Endothelial cell (in vitro differentiated cells): ENCODE measurements around the gene MATK. TPM values are rescaled to one million over a fixed set of nuclear protein-coding genes. Genes with fewer than 3 reads are reported as not detected.
"Not testable (repeated sequence)": the region's sequence is repeated elsewhere in the genome, so short reads cannot be mapped to it uniquely, and the experiment has no call there.

Experiments used
- DNase-seq: peaks from one replicate; pipeline ENCODE4 v3.0.0; 2021; ENCODE audit warnings: low spot score
- H3K27ac Mint-ChIP-seq: one replicate; pipeline ENCODE4 v1.8.0; 2021; ENCODE audit warnings: mixed read lengths, inconsistent platforms; ENCODE audit not compliant: unreplicated experiment
- H3K27me3 Mint-ChIP-seq: one replicate; pipeline ENCODE4 v1.8.0; 2021; ENCODE audit warnings: mild to moderate bottlenecking, moderate library complexity, mixed read lengths, inconsistent platforms; ENCODE audit not compliant: unreplicated experiment
- H3K36me3 Mint-ChIP-seq: one replicate; pipeline ENCODE4 v1.8.0; 2021; ENCODE audit warnings: mild to moderate bottlenecking, low read depth, mixed read lengths, inconsistent platforms; ENCODE audit not compliant: unreplicated experiment
- H3K4me1 Mint-ChIP-seq: one replicate; pipeline ENCODE4 v1.8.0; 2021; ENCODE audit warnings: mild to moderate bottlenecking, mixed read lengths, inconsistent platforms; ENCODE audit not compliant: unreplicated experiment
- H3K4me3 Mint-ChIP-seq: one replicate; pipeline ENCODE4 v1.8.0; 2021; ENCODE audit warnings: mild to moderate bottlenecking, mixed read lengths, inconsistent platforms; ENCODE audit not compliant: unreplicated experiment
- H3K9me3 Mint-ChIP-seq: one replicate; pipeline ENCODE4 v1.8.0; 2021; ENCODE audit warnings: mixed read lengths, inconsistent platforms; ENCODE audit not compliant: unreplicated experiment
- CTCF ChIP-seq: fragments of 200-600 bp; sonication (generic); IDR thresholded peaks from one replicate; pipeline ENCODE4 v1.5.0; 2021; ENCODE audit warnings: antibody characterized with exemption; ENCODE audit not compliant: unreplicated experiment
- total RNA-seq: library from RNA; stranded (reverse); fragmentation: NEBNext Ultra II Directional; extraction: Animal tissue kit (Norgen Biotek cat#: 25700); gene quantifications from one replicate; pipeline ENCODE4 v1.2.1, GENCODE V29; 2021; ENCODE audit not compliant: unreplicated experiment

Gene MATK
- total RNA-seq, 1 donor from 2014 or later: 10.9 TPM

GRCh38 chr19:3768015-3768747 is 18.0 kb downstream of the MATK start:
- Mint-ChIP-seq H3K4me3 (no peak overlapping the region), H3K4me1 (no peaks in the 10 kb centered on the region), H3K36me3 (peaks cover 8% of the 10 kb centered on the region), H3K9me3 (no peaks in the 10 kb centered on the region), H3K27ac (no peak overlapping the region), H3K27me3 (peaks cover 4% of the 10 kb centered on the region)
- DNase-seq: no peak
- no peak for TF ChIP-seq CTCF

GRCh38 chr19:3767050-3767449 is 19.1 kb downstream of the MATK start:
- no peak for DNase-seq
- no peak overlapping the region for H3K4me3 Mint-ChIP-seq
- no peaks in the 10 kb centered on the region for H3K4me1 Mint-ChIP-seq
- H3K36me3 Mint-ChIP-seq: peaks cover 8% of the 10 kb centered on the region
- H3K27me3 Mint-ChIP-seq: peaks cover 4% of the 10 kb centered on the region
- no peaks in the 10 kb centered on the region for H3K9me3 Mint-ChIP-seq
- TF ChIP-seq CTCF: no peak
- H3K27ac Mint-ChIP-seq: no peak overlapping the region

- no peak for DNase-seq
- Mint-ChIP-seq H3K4me1 (peaks cover 4% of the 10 kb centered on the region), H3K4me3 (no peak overlapping the region), H3K36me3 (peaks cover 8% of the 10 kb centered on the region), H3K27ac (no peak overlapping the region), H3K27me3 (peaks cover 4% of the 10 kb centered on the region), H3K9me3 (no peaks in the 10 kb centered on the region)
- TF ChIP-seq CTCF: no peak
Measured at GRCh38 chr19:3766520-3766919, 19.7 kb downstream of the MATK start.

GRCh38 chr19:3765757-3766156 is 20.4 kb downstream of the MATK start:
- not testable (repeated sequence) for DNase-seq, H3K9me3 Mint-ChIP-seq, H3K4me3 Mint-ChIP-seq, H3K27me3 Mint-ChIP-seq, H3K4me1 Mint-ChIP-seq, H3K27ac Mint-ChIP-seq
- H3K36me3 Mint-ChIP-seq: peaks cover 12% of the 10 kb centered on the region

- no peak for DNase-seq
- Mint-ChIP-seq H3K27ac (no peak overlapping the region), H3K9me3 (no peaks in the 10 kb centered on the region), H3K4me1 (peaks cover 8% of the 10 kb centered on the region), H3K4me3 (no peak overlapping the region), H3K27me3 (peaks cover 4% of the 10 kb centered on the region), H3K36me3 (peaks cover 12% of the 10 kb centered on the region)
- no peak for TF ChIP-seq CTCF
Measured at GRCh38 chr19:3765121-3765520, 21.1 kb downstream of the MATK start.
